ENCODE measurements around the gene IFNG.
"Not testable (repeated sequence)": the region's sequence is repeated elsewhere in the genome, so short reads cannot be mapped to it uniquely, and the experiment has no call there.

The IFNG gene

GRCh38 chr12:68159681-68160304 is at the start of gene IFNG:
Gene IFNG (minus strand): TSS chr12:68159740. CDS start chr12:68159615, 125 bp downstream.
- no peak for DNase-seq

GRCh38 chr12:68209048-68209728 is 49.6 kb upstream of the IFNG start:
- DNase-seq: not testable (repeated sequence)

GRCh38 chr12:68207276-68207675 is 47.7 kb upstream of the IFNG start:
- DNase-seq: no peak

- no peak for DNase-seq
Measured at GRCh38 chr12:68206446-68206845, 46.9 kb upstream of the IFNG start.

- DNase-seq: no peak
Measured at GRCh38 chr12:68203460-68203875, 43.9 kb upstream of the IFNG start.

- no peak for DNase-seq
Measured at GRCh38 chr12:68200854-68201253, 41.3 kb upstream of the IFNG start.

- no peak for DNase-seq
Measured at GRCh38 chr12:68199127-68199526, 39.6 kb upstream of the IFNG start.

GRCh38 chr12:68198507-68199086 is 39.1 kb upstream of the IFNG start:
- no peak for DNase-seq

- no peak for DNase-seq
Measured at GRCh38 chr12:68190301-68190700, 30.8 kb upstream of the IFNG start.

GRCh38 chr12:68189821-68190242 is 30.3 kb upstream of the IFNG start:
- no peak for DNase-seq

GRCh38 chr12:68185598-68185997 is 26.1 kb upstream of the IFNG start:
- DNase-seq: no peak

GRCh38 chr12:68180792-68181744 is 21.5 kb upstream of the IFNG start:
- DNase-seq: no peak

- no peak for DNase-seq
Measured at GRCh38 chr12:68178774-68179439, 19.4 kb upstream of the IFNG start.

- no peak for DNase-seq
Measured at GRCh38 chr12:68178184-68178583, 18.6 kb upstream of the IFNG start.

GRCh38 chr12:68177562-68177961 is 18.0 kb upstream of the IFNG start:
- DNase-seq: no peak

GRCh38 chr12:68176257-68176656 is 16.7 kb upstream of the IFNG start:
- no peak for DNase-seq

GRCh38 chr12:68175557-68176061 is 16.1 kb upstream of the IFNG start:
- no peak for DNase-seq

- not testable (repeated sequence) for DNase-seq
Measured at GRCh38 chr12:68174761-68175160, 15.2 kb upstream of the IFNG start.

- DNase-seq: no peak
Measured at GRCh38 chr12:68173792-68174191, 14.3 kb upstream of the IFNG start.

GRCh38 chr12:68170726-68171125 is 11.2 kb upstream of the IFNG start:
- no peak for DNase-seq

GRCh38 chr12:68169213-68169889 is 9.8 kb upstream of the IFNG start:
- DNase-seq: no peak

All from NCI-H1930 (cell line).